HG03280 (cell line): Measurements from ENCODE around the gene VPS50.
A peak's percentile ranks its signal among the peaks of the same experiment; 100 is the strongest.

ENCODE experiments used
- ATAC-seq: cut with Tn5 transposase; IDR thresholded peaks from one replicate; pipeline ENCODE4 v1.9.1; 2021; ENCODE audit warnings: mild to moderate bottlenecking, moderate library complexity; ENCODE audit not compliant: unreplicated experiment

Gene VPS50, protein sequence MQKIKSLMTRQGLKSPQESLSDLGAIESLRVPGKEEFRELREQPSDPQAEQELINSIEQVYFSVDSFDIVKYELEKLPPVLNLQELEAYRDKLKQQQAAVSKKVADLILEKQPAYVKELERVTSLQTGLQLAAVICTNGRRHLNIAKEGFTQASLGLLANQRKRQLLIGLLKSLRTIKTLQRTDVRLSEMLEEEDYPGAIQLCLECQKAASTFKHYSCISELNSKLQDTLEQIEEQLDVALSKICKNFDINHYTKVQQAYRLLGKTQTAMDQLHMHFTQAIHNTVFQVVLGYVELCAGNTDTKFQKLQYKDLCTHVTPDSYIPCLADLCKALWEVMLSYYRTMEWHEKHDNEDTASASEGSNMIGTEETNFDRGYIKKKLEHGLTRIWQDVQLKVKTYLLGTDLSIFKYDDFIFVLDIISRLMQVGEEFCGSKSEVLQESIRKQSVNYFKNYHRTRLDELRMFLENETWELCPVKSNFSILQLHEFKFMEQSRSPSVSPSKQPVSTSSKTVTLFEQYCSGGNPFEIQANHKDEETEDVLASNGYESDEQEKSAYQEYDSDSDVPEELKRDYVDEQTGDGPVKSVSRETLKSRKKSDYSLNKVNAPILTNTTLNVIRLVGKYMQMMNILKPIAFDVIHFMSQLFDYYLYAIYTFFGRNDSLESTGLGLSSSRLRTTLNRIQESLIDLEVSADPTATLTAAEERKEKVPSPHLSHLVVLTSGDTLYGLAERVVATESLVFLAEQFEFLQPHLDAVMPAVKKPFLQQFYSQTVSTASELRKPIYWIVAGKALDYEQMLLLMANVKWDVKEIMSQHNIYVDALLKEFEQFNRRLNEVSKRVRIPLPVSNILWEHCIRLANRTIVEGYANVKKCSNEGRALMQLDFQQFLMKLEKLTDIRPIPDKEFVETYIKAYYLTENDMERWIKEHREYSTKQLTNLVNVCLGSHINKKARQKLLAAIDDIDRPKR

DNA sequence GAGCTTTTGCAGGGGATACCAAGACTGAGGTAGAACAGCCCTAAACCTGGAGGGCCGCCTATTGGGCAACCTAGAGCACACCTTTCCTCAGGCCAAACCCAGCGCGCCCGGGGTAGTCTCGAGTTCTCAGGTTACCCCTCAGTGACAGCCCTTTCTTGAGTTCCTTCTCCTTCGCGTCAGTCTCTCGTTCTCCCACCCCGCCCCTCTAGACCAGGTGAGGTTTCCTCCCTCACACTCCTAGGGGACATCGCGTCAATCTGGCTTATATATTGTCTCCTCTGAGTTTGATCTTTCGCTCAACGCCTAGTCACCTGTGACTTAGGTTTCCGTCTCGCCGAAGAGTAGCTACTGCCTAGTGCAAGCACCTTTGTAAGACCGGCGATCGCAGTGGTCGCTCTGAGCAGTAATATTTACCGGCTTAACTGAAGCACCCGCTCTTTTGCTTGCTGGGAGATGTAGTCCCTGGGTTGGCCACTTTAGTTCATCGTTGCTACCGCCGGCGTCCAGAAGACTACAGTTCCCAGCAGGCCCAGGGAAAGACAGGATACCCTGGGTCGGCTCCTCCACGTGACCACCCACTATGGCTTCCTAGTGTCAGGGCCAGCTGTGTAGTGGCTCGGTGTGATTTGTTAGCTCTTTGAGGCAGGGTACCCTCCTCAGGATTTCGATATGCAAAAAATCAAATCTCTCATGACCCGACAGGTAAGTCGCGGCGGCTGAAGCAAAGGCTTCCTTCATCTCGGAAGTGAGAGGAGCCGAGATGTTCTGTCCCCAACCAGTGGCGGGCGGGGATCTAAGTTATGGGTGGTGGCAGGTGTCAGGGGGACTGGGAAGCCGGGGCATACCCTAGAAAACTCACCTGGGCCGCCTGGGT lies at the start of gene VPS50:
VPS50 (plus strand) TSS at position 568 of the 874 bp plus-strand sequence; CDS start at position 670, 102 bp downstream.
- ATAC-seq, result peak; percentile 99

DNA sequence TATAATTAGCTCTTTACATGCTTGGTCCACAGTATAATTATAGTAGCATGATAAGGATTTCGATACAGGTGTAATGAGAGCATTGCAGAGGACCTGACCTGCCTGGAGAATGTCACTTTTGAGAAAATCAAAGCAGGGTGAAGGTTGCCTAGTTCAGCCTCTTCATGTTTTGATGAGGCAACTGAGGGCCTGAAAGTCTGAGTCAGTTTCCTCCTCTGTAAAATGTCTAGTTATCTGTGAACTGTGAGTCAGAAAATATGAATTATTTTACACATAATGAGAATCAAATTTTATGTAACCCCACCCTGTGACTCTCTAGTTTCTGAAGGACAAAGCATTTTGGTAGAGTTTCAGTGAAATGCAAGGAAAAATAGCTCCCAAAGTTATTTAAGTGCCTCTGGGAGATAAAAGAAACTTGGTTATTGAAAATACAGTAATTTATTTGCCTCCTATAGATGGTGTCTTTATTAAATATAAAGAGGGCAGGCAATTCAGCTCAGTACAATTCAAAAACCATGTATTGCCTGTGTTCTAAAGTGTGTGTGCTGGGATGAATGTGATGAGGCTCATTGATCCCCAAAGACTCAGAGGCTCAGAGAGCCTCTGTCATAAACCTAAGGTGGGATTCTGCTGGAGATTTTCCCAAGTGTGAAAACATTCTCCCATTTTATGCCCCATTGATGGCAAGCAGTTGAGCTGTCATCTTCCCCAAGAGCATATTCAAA lies 46.7 kb upstream of the VPS50 start:
- ATAC-seq, result no peak

DNA sequence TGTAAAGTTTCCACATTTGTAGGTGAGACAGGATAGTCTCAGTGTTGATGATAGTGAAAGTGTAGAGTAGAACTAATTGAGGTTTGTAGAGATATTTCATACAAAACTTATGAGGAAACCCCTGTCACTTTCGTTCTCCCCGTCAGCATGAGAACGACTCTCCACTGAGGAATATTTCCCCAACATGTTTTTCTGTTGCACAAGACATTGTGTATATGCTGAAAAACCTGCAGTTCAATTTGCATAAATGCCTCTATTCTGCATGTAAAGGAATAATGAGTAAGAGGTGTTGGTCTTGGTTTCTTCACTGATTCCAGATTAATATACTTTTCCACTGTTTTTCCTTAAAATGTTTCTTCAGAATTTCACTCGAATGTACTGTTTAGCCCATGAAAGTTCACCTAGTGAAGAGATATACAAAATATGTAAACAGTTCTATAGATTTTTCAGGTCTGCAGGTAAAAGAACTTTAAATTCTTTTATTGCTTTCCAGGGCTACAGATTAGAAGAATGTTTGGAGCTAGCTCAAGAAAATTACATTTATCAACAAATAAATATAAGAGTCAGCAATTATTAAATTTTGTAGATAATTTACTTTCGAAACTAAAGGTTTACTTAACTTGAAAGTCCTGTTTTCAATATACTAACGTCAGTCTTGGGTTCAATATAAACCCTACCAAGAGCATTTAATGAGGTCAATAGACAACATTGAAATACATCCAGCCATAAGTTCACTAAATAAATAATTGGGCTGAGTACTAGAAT lies 43.1 kb upstream of the VPS50 start:
- no peak for ATAC-seq

DNA sequence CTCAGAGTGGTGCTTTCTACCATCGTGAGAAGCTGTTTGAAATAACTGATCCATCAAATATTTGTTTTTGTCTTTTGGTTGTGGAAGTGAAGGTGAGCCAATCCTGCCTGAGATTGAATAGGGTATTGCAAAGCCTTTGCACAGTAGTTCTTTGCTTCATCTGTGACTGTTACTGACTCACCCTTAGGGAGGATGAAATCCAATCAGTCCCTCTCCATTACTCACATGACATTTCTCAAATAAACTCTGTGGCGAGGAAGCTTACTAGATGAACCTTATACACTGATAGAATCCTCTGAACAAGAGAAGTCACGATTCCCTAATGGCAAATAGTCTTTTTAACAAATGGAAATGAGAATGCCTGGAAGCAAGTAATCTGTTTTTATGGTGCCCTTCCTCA lies 37.8 kb upstream of the VPS50 start:
- ATAC-seq, result no peak

DNA sequence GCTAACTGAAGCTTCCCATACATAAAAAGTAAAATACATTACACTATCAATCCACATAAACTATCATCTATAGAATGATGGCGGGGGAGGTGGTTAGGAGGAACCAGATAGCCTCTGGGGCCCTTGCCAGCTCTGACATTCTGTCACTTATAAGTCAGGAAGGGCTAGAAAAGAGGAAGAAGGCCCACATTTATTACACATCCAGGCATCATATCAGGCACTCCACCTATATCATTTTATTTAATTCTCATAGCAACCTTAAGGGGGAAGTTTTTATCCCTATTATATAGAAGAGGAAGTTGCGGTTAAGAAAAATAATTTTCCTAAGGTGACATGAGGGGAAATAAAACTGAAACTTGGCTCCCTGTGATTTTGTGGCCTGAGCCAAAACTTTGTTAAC lies 35.8 kb upstream of the VPS50 start:
- no peak for ATAC-seq

DNA sequence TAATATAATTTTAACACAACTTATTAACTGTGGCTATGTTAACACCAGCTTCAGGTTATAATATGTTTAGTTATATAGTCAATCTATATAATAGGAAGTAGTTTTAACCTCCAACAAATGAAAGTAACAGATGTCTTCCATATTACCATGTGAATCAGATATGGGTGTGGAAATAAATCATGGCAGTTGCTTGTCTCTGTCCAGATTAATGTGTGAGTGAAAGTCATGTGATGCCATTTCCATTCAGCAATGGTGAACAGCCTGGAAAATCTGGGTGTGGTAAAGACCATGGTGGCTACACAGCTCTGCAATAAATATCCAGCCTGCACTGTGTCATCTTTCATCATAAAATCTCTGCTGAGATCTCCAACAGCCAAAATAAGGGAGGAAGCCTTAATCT lies 33.7 kb upstream of the VPS50 start:
- ATAC-seq, result no peak

DNA sequence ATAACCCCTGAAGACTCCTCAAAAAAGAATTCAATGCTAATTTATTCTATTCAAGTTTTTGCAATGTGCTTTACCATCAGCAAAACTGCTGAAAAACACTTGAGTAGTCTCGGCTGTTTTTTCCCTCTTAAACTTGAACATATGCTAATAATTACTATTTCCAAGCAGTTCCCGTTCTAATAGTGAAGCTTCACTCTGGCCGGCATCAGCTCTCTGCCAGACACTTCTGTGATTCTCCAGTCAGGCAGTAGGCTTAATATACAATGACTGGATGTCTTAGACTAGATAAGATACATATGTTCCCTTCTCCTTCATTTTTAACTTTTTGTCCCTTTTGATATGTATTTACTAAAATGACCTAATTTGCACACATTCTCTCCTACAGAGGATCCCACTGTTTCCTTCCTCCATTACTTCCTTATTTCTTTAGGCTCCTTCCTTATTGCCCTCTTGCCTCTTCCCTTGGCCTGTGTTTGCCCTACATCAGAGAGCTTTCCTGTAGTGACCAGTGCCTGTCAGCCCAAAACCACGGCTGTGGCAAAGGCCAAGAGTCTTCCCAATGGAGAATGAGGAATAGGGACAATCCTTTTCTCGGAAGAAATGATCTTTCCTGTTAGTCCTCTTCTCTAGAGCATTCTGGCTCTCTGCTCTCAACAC lies 29.4 kb upstream of the VPS50 start:
- ATAC-seq, result no peak

DNA sequence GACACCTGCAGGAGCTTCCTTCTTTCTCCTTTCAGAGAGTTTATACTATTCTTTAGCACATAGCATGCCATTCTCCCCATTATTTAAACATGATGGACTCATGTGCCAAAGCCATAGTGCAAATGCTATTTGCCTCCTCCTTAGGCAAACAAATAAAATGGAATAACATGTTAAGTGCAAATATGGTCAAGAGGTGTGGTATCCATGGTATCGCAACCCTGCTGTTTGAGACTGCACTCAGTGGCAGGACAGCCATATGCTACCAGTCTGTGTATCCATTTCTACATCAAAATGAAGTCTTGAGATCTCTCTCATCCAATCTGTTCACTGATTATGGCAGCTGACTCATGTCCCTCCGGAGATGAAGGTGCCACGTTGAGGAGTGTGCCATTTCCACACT lies 28.7 kb upstream of the VPS50 start:
- ATAC-seq, result no peak

DNA sequence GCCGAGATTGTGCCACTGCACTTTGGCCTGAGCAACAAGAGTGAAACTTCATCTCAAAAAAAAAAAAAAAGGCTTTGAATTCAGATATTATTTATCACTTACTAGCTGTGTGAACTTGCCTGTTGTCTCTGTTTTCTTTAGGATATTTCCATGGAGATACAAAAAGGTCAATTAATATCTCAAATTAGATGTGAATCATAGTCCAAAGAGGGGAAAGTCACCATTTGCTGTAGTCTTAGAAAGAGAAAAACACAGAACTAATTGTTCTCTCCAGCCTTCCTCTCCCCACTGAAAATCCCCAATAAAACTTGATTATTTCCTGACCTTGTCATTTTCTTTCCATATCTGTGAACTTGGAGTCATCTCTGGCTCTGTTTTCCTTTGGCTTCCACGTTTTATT lies 27.1 kb upstream of the VPS50 start:
- ATAC-seq, result no peak

DNA sequence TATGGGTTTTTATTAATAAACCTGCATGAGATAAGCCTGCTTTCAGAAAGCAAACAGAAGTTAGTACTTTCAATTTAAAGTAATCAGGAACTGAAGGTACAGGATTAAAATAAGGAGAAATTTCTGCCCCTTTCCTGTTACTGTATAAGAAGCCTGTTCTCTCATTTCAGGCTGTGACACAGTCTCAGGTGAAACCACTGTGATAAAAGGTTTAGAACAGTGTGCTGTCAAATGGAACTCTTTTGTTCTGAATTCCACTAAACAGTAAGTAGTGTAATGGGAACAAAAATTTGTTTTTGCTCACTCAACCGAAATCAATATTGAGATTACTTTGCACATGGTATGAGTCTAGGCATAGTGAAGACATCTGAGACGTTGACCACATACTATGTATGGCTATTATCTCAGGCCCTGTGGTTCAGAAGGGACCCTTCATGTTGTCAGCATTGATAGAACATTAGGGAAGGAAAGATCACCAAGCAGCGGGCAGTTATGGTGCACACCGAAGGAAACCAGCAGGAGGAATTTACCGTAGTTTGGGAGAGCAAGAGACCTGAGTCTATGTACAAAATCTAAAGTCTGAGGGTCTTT lies 20.8 kb upstream of the VPS50 start:
- ATAC-seq, result no peak

DNA sequence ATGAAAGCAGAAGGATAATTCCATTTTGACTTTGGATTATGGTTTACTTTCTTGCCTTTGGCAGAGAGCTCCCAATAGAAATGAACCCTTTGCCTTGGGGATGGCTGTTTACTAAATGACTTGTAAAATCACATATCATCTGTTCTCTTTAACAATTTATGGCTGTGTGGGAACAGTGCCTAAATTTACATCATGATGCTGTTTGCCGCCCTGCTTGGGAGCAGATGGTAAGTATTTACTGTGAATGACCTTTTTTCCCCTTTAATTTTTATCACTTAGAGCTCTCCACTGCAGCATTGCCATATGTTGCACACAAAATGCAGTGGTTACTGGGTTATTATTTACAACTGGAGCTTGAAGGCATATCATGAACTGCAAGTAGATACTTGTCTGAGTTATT lies 19.3 kb upstream of the VPS50 start:
- no peak for ATAC-seq

DNA sequence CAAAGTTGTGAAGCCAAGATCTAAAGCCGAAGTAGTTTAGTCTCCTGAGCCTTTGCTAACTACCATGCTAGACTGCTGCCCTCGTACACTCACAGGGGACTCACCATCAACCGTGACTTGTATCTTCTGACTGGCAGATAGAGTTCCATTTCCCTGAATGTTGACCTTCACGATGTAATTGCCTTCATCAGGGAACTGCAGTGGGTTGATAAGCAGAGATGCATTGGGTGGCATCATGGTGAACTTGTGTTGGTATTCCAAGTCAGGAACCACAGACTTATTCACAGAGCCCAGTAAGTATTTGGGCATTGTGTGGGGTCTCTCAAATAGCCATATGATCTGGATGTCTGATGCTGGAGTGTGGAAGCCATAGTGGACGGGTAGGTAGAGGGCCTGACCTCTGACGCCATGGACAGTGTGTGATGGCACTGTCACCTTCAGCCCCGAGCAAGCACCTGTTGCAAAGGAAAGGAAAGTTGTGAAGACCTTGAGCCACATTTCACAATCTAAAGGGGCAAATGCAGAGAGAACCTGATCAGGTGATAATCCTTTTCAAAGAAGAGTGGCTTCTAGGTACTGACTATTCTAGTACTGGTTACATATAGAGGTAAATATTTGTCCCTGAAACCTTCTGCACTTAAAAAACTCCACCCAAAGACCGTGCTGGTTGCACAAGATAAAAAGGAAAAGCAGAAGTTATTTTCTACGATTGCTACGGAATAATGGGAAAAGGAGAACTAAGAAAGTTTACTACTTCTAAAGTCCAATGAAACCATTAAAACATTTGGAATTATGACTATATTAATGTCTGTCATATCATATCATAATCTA lies 13.0 kb upstream of the VPS50 start:
- ATAC-seq, result no peak

DNA sequence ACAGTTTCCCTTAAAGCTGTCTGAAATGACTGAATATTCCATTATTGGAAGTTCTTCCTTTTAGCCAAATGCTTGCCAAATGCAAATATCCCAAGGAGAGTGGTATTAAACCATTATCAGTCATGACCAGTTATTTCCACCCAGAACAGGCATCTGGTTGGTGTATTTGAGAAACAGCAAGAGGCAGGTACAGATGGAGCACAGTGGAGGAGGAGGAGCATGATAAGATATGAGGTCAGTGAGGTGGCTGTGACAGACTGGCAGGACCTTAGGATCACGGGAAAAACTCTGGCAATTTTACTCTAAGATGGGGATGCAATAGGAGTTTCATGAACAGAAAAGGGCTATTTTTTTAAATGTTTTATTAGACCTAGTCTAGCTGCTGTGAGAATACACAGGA lies 12.3 kb upstream of the VPS50 start:
- no peak for ATAC-seq

DNA sequence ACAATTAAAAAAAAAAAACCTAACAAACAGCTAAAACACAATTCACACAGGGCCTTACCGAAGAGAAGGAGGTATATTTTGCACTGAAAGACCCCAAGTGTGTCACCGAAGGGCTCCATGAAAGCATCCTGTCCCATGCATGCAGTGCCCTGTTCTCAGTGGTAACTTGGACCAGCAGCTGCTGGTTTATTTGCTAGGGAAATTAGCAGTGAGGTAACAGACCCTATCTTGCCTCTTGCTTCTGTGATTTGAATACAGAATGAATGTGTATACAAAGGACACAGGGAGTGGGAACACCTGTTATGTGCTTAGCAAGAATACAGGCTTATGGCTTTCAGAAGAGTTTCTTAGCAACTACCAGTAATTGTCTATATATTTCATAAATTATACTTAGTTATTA lies 5.9 kb upstream of the VPS50 start, which contains the start of gene HEPACAM2:
HEPACAM2 (minus strand) TSS at position 160 of the 400 bp plus-strand sequence.
- ATAC-seq, result no peak

DNA sequence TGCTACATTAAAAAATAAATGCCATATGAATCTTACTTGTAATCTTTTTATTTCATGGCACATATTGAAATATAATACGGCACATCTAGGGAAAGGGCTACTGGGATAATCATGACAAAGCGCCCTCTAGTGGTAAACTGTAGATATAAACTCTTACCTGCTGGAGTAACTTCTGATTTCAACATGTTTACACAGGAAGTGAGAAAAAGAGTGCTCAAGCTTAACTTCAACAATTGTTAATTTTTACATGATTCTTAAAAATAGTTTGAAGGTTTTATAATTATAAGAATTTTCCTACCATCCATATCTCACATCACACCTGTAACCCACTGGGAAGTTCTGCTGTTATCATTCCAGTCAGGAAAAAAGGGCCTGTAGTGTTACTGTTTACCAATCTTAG lies 3.9 kb upstream of the VPS50 start:
- no peak for ATAC-seq

DNA sequence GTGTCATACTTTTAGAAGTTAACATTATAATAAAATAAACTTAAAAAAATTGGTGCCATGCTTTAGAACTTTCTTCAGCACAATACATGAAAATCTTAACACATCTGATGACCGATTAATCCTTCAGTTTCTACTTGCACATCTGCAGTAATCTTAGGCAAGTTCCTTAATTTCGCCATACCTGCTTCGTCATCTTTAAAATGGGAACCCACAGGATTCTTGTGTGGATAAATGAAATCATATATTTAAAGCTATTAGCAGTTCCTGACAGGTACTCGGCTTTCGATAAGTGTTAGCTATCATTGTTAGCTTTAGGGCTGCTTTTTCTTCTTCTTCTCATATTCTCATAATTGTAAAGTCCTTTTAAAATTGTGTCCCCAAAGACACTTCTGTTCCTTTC lies 907 bp upstream of the VPS50 start:
- ATAC-seq, result no peak

DNA sequence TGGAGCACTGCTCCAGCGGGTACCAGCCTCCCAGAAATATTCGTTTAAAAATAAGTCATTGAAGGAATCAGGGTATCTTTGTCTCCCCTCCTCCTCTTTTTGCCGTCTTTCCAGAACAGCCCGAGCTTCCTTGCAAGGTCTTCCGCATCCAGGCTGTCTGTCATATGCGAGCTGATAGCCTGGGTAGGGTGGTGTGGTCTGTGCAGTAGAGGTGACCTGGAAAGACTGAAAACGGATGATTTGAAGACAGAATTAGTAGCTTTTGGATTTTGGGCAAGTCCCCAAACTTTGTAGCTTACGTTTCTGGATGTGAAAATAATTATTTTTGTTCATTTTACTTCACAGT lies 480 bp downstream of the VPS50 start:
- ATAC-seq, result no peak

DNA sequence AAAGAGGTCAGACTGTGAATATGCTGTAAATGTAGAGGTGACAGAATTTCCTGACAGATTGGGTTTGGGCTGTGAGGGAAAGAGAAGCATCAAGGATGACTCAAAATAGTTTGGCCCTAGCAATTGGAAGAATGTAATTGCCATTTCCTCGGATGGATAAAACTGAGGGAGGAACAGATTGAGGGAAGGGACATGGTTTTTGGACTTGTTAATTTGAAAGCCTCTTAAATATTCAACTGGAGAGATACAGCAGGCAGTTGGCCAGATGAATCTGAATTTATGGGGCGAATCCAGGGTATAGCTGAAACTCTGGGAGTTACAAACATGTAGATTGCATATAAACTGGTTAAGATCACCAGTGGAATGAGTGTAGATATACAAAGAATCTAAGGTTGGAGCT lies 3.4 kb downstream of the VPS50 start:
- no peak for ATAC-seq
